ENCODE measurements around the gene FBXO27.
"Not testable (repeated sequence)": the region's sequence is repeated elsewhere in the genome, so short reads cannot be mapped to it uniquely, and the experiment has no call there.

FBXO27 gene

GRCh38 chr19:39038098-39038497, 5.7 kb upstream of the FBXO27 start:
- DNase-seq (ENCODE audit: low spot score) = peak; percentile 76

GRCh38 chr19:39037194-39037593, 4.8 kb upstream of the FBXO27 start:
- DNase-seq (ENCODE audit: low spot score) = no peak

GRCh38 chr19:39036581-39036980, 4.2 kb upstream of the FBXO27 start:
- DNase-seq (ENCODE audit: low spot score) = no peak

- DNase-seq (ENCODE audit: low spot score) = peak; percentile 74
Observed at GRCh38 chr19:39031368-39032062, 834 bp downstream of the FBXO27 start.

GRCh38 chr19:39030854-39031367, 1.4 kb downstream of the FBXO27 start:
- DNase-seq (ENCODE audit: low spot score) = no peak

- no peak for DNase-seq (ENCODE audit: low spot score)
Observed at GRCh38 chr19:39024875-39025641, 7.3 kb downstream of the FBXO27 start.

GRCh38 chr19:39021063-39021462, 11.3 kb downstream of the FBXO27 start:
- DNase-seq (ENCODE audit: low spot score) = no peak

GRCh38 chr19:39017646-39018045, 14.7 kb downstream of the FBXO27 start:
- no peak for DNase-seq (ENCODE audit: low spot score)

GRCh38 chr19:39017026-39017425, 15.3 kb downstream of the FBXO27 start:
- DNase-seq (ENCODE audit: low spot score) = no peak

- no peak for DNase-seq (ENCODE audit: low spot score)
Observed at GRCh38 chr19:39014037-39014436, 18.3 kb downstream of the FBXO27 start.

GRCh38 chr19:39009001-39009400, 23.3 kb downstream of the FBXO27 start:
- no peak for DNase-seq (ENCODE audit: low spot score)

GRCh38 chr19:39008137-39008536, 24.2 kb downstream of the FBXO27 start:
- no peak for DNase-seq (ENCODE audit: low spot score)

- DNase-seq (ENCODE audit: low spot score) = no peak
Observed at GRCh38 chr19:39007096-39007495, 25.3 kb downstream of the FBXO27 start.

- DNase-seq (ENCODE audit: low spot score) = no peak
Observed at GRCh38 chr19:39004403-39004802, 27.9 kb downstream of the FBXO27 start.

- no peak for DNase-seq (ENCODE audit: low spot score)
Observed at GRCh38 chr19:39003796-39004195, 28.6 kb downstream of the FBXO27 start.

- DNase-seq (ENCODE audit: low spot score) = no peak
Observed at GRCh38 chr19:39003188-39003587, 29.2 kb downstream of the FBXO27 start.

GRCh38 chr19:39001041-39001440, 31.3 kb downstream of the FBXO27 start:
- no peak for DNase-seq (ENCODE audit: low spot score)

GRCh38 chr19:38997576-38997975, 34.8 kb downstream of the FBXO27 start:
- DNase-seq (ENCODE audit: low spot score) = not testable (repeated sequence)

- peak; percentile 55 for DNase-seq (ENCODE audit: low spot score)
Observed at GRCh38 chr19:38993271-38993670, 39.1 kb downstream of the FBXO27 start.

GRCh38 chr19:38990949-38991697, 41.2 kb downstream of the FBXO27 start:
- peak; percentile 18 for DNase-seq (ENCODE audit: low spot score)

GRCh38 chr19:38989614-38990013, 42.7 kb downstream of the FBXO27 start:
- DNase-seq (ENCODE audit: low spot score) = not testable (repeated sequence)

GRCh38 chr19:38989066-38989605, 43.2 kb downstream of the FBXO27 start:
- DNase-seq (ENCODE audit: low spot score) = peak; percentile 39

All from GM03348 (cell line).